ENCODE data around the gene ACTG2.

ACTG2 gene

GRCh38 chr2:73915437-73915993, 22.7 kb downstream of the ACTG2 start:
- Histone ChIP-seq H3K27me3 (ENCODE audit: insufficient read depth, low read length) (peaks cover 4% of the 10 kb centered on the region), H3K27ac (ENCODE audit: low read depth, low read length) (no peak overlapping the region), H3K79me2 (ENCODE audit: control insufficient read depth, insufficient read depth, low read length, unreplicated experiment) (no peaks in the 10 kb centered on the region), H2AFZ (ENCODE audit: low read length, unreplicated experiment) (no peak overlapping the region), H3K4me3 (ENCODE audit: low read depth, low read length) (no peak overlapping the region), H3K36me3 (ENCODE audit: insufficient read depth, low read length) (no peaks in the 10 kb centered on the region), H3K4me1 (ENCODE audit: control insufficient read depth, insufficient read depth, low read length, unreplicated experiment) (no peaks in the 10 kb centered on the region)

- Histone ChIP-seq H3K27ac (ENCODE audit: low read depth, low read length) (no peak overlapping the region), H3K4me1 (ENCODE audit: control insufficient read depth, insufficient read depth, low read length, unreplicated experiment) (no peaks in the 10 kb centered on the region), H3K79me2 (ENCODE audit: control insufficient read depth, insufficient read depth, low read length, unreplicated experiment) (no peaks in the 10 kb centered on the region), H3K27me3 (ENCODE audit: insufficient read depth, low read length) (peaks cover 4% of the 10 kb centered on the region), H2AFZ (ENCODE audit: low read length, unreplicated experiment) (no peak overlapping the region), H3K4me3 (ENCODE audit: low read depth, low read length) (no peak overlapping the region), H3K36me3 (ENCODE audit: insufficient read depth, low read length) (no peaks in the 10 kb centered on the region)
These were observed 23.9 kb downstream of the ACTG2 start for GRCh38 chr2:73916666-73917065.

GRCh38 chr2:73917296-73917695, 24.5 kb downstream of the ACTG2 start:
- Histone ChIP-seq H2AFZ (ENCODE audit: low read length, unreplicated experiment) (no peak overlapping the region), H3K4me1 (ENCODE audit: control insufficient read depth, insufficient read depth, low read length, unreplicated experiment) (no peaks in the 10 kb centered on the region), H3K27me3 (ENCODE audit: insufficient read depth, low read length) (peaks cover 4% of the 10 kb centered on the region), H3K79me2 (ENCODE audit: control insufficient read depth, insufficient read depth, low read length, unreplicated experiment) (no peaks in the 10 kb centered on the region), H3K4me3 (ENCODE audit: low read depth, low read length) (no peak overlapping the region), H3K27ac (ENCODE audit: low read depth, low read length) (no peak overlapping the region), H3K36me3 (ENCODE audit: insufficient read depth, low read length) (no peaks in the 10 kb centered on the region)

- Histone ChIP-seq H3K36me3 (ENCODE audit: insufficient read depth, low read length) (no peaks in the 10 kb centered on the region), H3K4me1 (ENCODE audit: control insufficient read depth, insufficient read depth, low read length, unreplicated experiment) (no peaks in the 10 kb centered on the region), H3K27me3 (ENCODE audit: insufficient read depth, low read length) (peaks cover 4% of the 10 kb centered on the region), H3K27ac (ENCODE audit: low read depth, low read length) (no peak overlapping the region), H2AFZ (ENCODE audit: low read length, unreplicated experiment) (no peak overlapping the region), H3K4me3 (ENCODE audit: low read depth, low read length) (no peak overlapping the region), H3K79me2 (ENCODE audit: control insufficient read depth, insufficient read depth, low read length, unreplicated experiment) (no peaks in the 10 kb centered on the region)
These were observed 24.9 kb downstream of the ACTG2 start for GRCh38 chr2:73917696-73918207.

GRCh38 chr2:73918856-73919255, 26.0 kb downstream of the ACTG2 start:
- Histone ChIP-seq H2AFZ (ENCODE audit: low read length, unreplicated experiment) (no peak overlapping the region), H3K27me3 (ENCODE audit: insufficient read depth, low read length) (peaks cover 4% of the 10 kb centered on the region), H3K4me3 (ENCODE audit: low read depth, low read length) (no peak overlapping the region), H3K27ac (ENCODE audit: low read depth, low read length) (no peak overlapping the region), H3K36me3 (ENCODE audit: insufficient read depth, low read length) (no peaks in the 10 kb centered on the region), H3K4me1 (ENCODE audit: control insufficient read depth, insufficient read depth, low read length, unreplicated experiment) (no peaks in the 10 kb centered on the region), H3K79me2 (ENCODE audit: control insufficient read depth, insufficient read depth, low read length, unreplicated experiment) (no peaks in the 10 kb centered on the region)

GRCh38 chr2:73919596-73920228, 26.9 kb downstream of the ACTG2 start:
- no peak overlapping the region for H3K27ac ChIP-seq (ENCODE audit: low read depth, low read length)
- no peaks in the 10 kb centered on the region for H3K36me3 ChIP-seq (ENCODE audit: insufficient read depth, low read length)
- no peaks in the 10 kb centered on the region for H3K79me2 ChIP-seq (ENCODE audit: control insufficient read depth, insufficient read depth, low read length, unreplicated experiment)
- H3K27me3 ChIP-seq (ENCODE audit: insufficient read depth, low read length) = peaks cover 4% of the 10 kb centered on the region
- H2AFZ ChIP-seq (ENCODE audit: low read length, unreplicated experiment) = no peak overlapping the region
- H3K4me1 ChIP-seq (ENCODE audit: control insufficient read depth, insufficient read depth, low read length, unreplicated experiment) = no peaks in the 10 kb centered on the region
- no peak overlapping the region for H3K4me3 ChIP-seq (ENCODE audit: low read depth, low read length)

- Histone ChIP-seq H3K4me3 (ENCODE audit: low read depth, low read length) (no peak overlapping the region), H3K36me3 (ENCODE audit: insufficient read depth, low read length) (no peaks in the 10 kb centered on the region), H2AFZ (ENCODE audit: low read length, unreplicated experiment) (no peak overlapping the region), H3K27me3 (ENCODE audit: insufficient read depth, low read length) (peaks cover 4% of the 10 kb centered on the region), H3K27ac (ENCODE audit: low read depth, low read length) (no peak overlapping the region), H3K79me2 (ENCODE audit: control insufficient read depth, insufficient read depth, low read length, unreplicated experiment) (no peaks in the 10 kb centered on the region), H3K4me1 (ENCODE audit: control insufficient read depth, insufficient read depth, low read length, unreplicated experiment) (no peaks in the 10 kb centered on the region)
These were observed 28.1 kb downstream of the ACTG2 start for GRCh38 chr2:73920577-73921545.

GRCh38 chr2:73921581-73921980, 28.8 kb downstream of the ACTG2 start:
- no peaks in the 10 kb centered on the region for H3K36me3 ChIP-seq (ENCODE audit: insufficient read depth, low read length)
- no peaks in the 10 kb centered on the region for H3K79me2 ChIP-seq (ENCODE audit: control insufficient read depth, insufficient read depth, low read length, unreplicated experiment)
- no peak overlapping the region for H3K4me3 ChIP-seq (ENCODE audit: low read depth, low read length)
- H3K4me1 ChIP-seq (ENCODE audit: control insufficient read depth, insufficient read depth, low read length, unreplicated experiment) = no peaks in the 10 kb centered on the region
- H3K27me3 ChIP-seq (ENCODE audit: insufficient read depth, low read length) = peaks cover 4% of the 10 kb centered on the region
- no peak overlapping the region for H2AFZ ChIP-seq (ENCODE audit: low read length, unreplicated experiment)
- H3K27ac ChIP-seq (ENCODE audit: low read depth, low read length) = no peak overlapping the region

- Histone ChIP-seq H3K36me3 (ENCODE audit: insufficient read depth, low read length) (no peaks in the 10 kb centered on the region), H2AFZ (ENCODE audit: low read length, unreplicated experiment) (peak overlapping the region; percentile 13), H3K27ac (ENCODE audit: low read depth, low read length) (no peak overlapping the region), H3K4me3 (ENCODE audit: low read depth, low read length) (no peak overlapping the region), H3K27me3 (ENCODE audit: insufficient read depth, low read length) (peaks cover 4% of the 10 kb centered on the region), H3K79me2 (ENCODE audit: control insufficient read depth, insufficient read depth, low read length, unreplicated experiment) (peaks cover 8% of the 10 kb centered on the region), H3K4me1 (ENCODE audit: control insufficient read depth, insufficient read depth, low read length, unreplicated experiment) (peaks cover under 1% of the 10 kb centered on the region)
These were observed 29.9 kb downstream of the ACTG2 start for GRCh38 chr2:73922681-73923080.

- Histone ChIP-seq H3K4me3 (ENCODE audit: low read depth, low read length) (no peak overlapping the region), H3K27ac (ENCODE audit: low read depth, low read length) (no peak overlapping the region), H3K36me3 (ENCODE audit: insufficient read depth, low read length) (no peaks in the 10 kb centered on the region), H2AFZ (ENCODE audit: low read length, unreplicated experiment) (no peak overlapping the region), H3K4me1 (ENCODE audit: control insufficient read depth, insufficient read depth, low read length, unreplicated experiment) (peaks cover 24% of the 10 kb centered on the region), H3K27me3 (ENCODE audit: insufficient read depth, low read length) (no peaks in the 10 kb centered on the region), H3K79me2 (ENCODE audit: control insufficient read depth, insufficient read depth, low read length, unreplicated experiment) (peaks cover 33% of the 10 kb centered on the region)
These were observed 32.4 kb downstream of the ACTG2 start for GRCh38 chr2:73925033-73925704.
